Mucosa of stomach (tissue), 1 donor: ENCODE results near the gene RGSL1.
A peak's percentile ranks its signal among the peaks of the same experiment; 100 is the strongest.

ENCODE experiments used
- H3K27me3 ChIP-seq: one replicate; pipeline ENCODE4 v1.7.0; 2013; ENCODE audit warnings: mild to moderate bottlenecking, low read length; ENCODE audit not compliant: control insufficient read depth, insufficient read depth
- H3K36me3 ChIP-seq: one replicate; pipeline ENCODE4 v1.7.0; 2013; ENCODE audit warnings: low read length; ENCODE audit not compliant: control insufficient read depth, insufficient read depth
- H3K4me1 ChIP-seq: one replicate; pipeline ENCODE4 v1.7.0; 2013; ENCODE audit warnings: mild to moderate bottlenecking, low read length; ENCODE audit not compliant: control insufficient read depth, insufficient read depth
- H3K4me3 ChIP-seq: one replicate; pipeline ENCODE4 v1.7.0; 2013; ENCODE audit warnings: low read length
- H3K9ac ChIP-seq: one replicate; pipeline ENCODE4 v1.7.0; 2013; ENCODE audit warnings: mild to moderate bottlenecking, low read length, moderate library complexity
- H3K9me3 ChIP-seq: one replicate; pipeline ENCODE4 v1.7.0; 2013; ENCODE audit warnings: mild to moderate bottlenecking, low read length, moderate library complexity; ENCODE audit not compliant: control insufficient read depth
- donor health status: Pancreatic carcinoma.

Gene RGSL1

GRCh38 chr1:182584746-182585145 lies 134.8 kb downstream of the RGSL1 start:
- Histone ChIP-seq H3K9me3 (no peaks in the 10 kb centered on the region), H3K27me3 (no peaks in the 10 kb centered on the region), H3K4me1 (no peaks in the 10 kb centered on the region), H3K4me3 (no peak overlapping the region), H3K9ac (no peak overlapping the region), H3K36me3 (no peaks in the 10 kb centered on the region)

- Histone ChIP-seq H3K27me3 (no peaks in the 10 kb centered on the region), H3K4me1 (no peaks in the 10 kb centered on the region), H3K9ac (no peak overlapping the region), H3K36me3 (no peaks in the 10 kb centered on the region), H3K4me3 (no peak overlapping the region), H3K9me3 (no peaks in the 10 kb centered on the region)
Measured at GRCh38 chr1:182586380-182586779, 136.4 kb downstream of the RGSL1 start.

DNA sequence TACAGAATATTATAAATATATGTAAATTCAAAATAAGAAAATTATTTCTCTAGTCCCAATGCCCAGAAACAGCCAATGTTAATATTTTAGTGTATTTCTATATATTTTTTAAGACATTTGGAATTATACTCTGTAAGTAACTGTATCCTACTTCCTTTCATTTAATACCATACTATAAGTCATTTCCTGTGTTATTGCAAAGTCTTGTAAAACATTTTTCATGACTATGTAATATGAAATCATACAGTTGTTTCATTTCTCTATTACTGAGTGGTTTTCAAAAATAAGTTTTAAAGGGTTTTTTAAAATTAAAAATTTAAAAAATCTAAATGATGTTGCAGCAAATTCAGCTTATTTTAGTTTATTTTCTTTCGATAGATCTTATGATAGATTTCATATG lies 137.1 kb downstream of the RGSL1 start:
- Histone ChIP-seq H3K9me3 (no peaks in the 10 kb centered on the region), H3K36me3 (no peaks in the 10 kb centered on the region), H3K4me3 (no peak overlapping the region), H3K4me1 (no peaks in the 10 kb centered on the region), H3K9ac (no peak overlapping the region), H3K27me3 (no peaks in the 10 kb centered on the region)

GRCh38 chr1:182587666-182588499 lies 137.9 kb downstream of the RGSL1 start:
- H3K4me3 ChIP-seq, result peak overlapping the region; percentile 83
- H3K36me3 ChIP-seq, result no peaks in the 10 kb centered on the region
- peak overlapping the region; percentile 94 for H3K9ac ChIP-seq
- no peaks in the 10 kb centered on the region for H3K27me3 ChIP-seq
- H3K9me3 ChIP-seq, result no peaks in the 10 kb centered on the region
- no peaks in the 10 kb centered on the region for H3K4me1 ChIP-seq

DNA sequence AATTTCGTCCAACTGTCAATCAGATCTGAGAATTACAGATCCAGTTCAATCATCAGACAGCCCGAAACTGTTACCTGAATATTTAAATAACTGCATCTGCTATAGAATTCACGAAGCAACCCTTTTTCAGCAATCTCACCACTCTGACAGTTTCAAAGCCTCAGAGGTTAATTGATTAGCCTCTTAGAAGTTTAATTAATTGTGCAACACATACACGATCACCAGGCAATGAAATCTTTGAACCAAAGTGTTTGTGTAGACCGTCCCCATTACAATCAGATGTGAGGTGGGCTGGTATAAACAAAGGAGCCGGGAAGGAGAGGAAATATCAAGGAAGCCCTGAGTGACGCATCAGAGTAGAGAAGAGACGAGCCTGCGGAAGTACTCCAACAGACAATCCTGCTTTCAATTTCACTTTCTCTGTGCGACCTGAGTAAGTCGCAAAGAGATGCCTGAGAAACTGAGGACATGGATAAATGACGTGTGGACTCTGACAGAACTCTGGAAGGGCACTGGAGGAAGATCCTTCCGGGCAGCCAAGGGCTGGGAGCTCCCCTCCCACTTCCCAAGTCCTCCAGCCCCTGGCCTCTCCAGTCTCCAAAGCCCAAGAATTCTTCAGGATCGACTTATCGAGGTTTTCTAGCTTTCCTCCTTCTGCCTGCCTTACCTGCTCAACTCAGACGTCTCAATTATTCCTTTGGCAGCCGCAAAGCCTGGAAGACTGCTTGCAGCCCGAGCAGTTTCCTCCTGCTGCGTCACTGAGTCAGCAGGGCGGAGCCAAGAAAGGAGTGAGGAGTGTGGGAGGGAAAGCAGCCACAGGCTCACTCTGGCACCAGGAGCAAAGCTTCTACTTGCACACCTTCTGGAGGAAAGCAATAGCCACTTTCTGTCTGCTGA lies 138.8 kb downstream of the RGSL1 start, which contains the start of gene RNASEL:
TSS of gene RNASEL (minus strand) at position 757 of the 897 bp plus-strand sequence. CDS start 2,450 bp downstream, outside the sequence.
- H3K4me1 ChIP-seq, result no peaks in the 10 kb centered on the region
- H3K9me3 ChIP-seq, result no peaks in the 10 kb centered on the region
- peak within 1 kb of the TSS; percentile 83 for H3K4me3 ChIP-seq
- H3K27me3 ChIP-seq, result no peaks in the 10 kb centered on the region
- H3K9ac ChIP-seq, result peak within 1 kb of the TSS; percentile 94
- no peaks in the 10 kb centered on the region for H3K36me3 ChIP-seq

DNA sequence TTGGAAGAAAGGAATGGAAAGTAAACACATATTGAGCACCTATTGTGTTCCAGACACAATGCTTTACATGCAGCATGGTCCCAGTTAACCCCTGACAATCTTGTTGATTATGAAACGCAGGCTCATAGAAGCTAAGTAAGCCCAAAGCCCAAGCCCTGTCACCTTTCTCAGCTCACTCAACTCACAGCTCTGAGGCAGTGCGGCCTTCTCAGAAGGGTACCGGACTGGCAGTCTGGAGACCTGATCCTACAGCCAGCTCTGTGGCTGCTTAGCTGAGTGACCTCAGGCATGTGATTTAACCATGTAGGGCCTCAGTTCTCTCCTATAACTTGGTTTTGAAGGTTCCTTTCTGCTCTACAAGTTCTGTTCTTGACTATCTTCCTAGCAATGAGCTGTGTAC lies 139.6 kb downstream of the RGSL1 start:
- Histone ChIP-seq H3K9me3 (no peaks in the 10 kb centered on the region), H3K4me3 (no peak overlapping the region), H3K36me3 (no peaks in the 10 kb centered on the region), H3K27me3 (no peaks in the 10 kb centered on the region), H3K9ac (no peak overlapping the region), H3K4me1 (no peaks in the 10 kb centered on the region)

DNA sequence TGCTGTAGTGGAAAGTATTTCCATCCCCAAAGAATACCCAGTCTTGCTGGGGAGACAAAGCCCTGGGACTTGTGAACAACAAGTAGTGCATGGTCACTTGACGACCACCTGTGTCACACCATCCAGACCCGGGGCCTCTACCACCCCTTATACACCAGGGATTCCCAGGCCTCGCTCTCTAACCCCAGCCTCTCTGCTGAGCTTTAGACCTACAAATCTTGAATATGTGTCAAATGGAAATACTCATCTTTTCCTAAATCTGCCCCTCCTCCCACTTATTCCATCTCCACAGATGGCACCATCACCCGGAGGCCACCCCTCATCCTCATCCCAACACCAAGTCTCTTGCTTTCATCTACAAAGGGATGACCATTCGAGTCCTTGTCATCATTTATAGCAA lies 140.0 kb downstream of the RGSL1 start:
- H3K9ac ChIP-seq, result no peak overlapping the region
- H3K9me3 ChIP-seq, result no peaks in the 10 kb centered on the region
- H3K36me3 ChIP-seq, result no peaks in the 10 kb centered on the region
- H3K4me1 ChIP-seq, result no peaks in the 10 kb centered on the region
- H3K4me3 ChIP-seq, result no peak overlapping the region
- H3K27me3 ChIP-seq, result no peaks in the 10 kb centered on the region

GRCh38 chr1:182595641-182596240 lies 145.8 kb downstream of the RGSL1 start:
- peaks cover 17% of the 10 kb centered on the region for H3K4me1 ChIP-seq
- H3K9ac ChIP-seq, result no peak overlapping the region
- H3K36me3 ChIP-seq, result peaks cover 3% of the 10 kb centered on the region
- no peaks in the 10 kb centered on the region for H3K9me3 ChIP-seq
- no peak overlapping the region for H3K4me3 ChIP-seq
- no peaks in the 10 kb centered on the region for H3K27me3 ChIP-seq

- Histone ChIP-seq H3K4me1 (peaks cover 22% of the 10 kb centered on the region), H3K27me3 (no peaks in the 10 kb centered on the region), H3K9me3 (no peaks in the 10 kb centered on the region), H3K4me3 (no peak overlapping the region), H3K9ac (no peak overlapping the region), H3K36me3 (peaks cover 3% of the 10 kb centered on the region)
Measured at GRCh38 chr1:182596934-182597333, 147.0 kb downstream of the RGSL1 start.

GRCh38 chr1:182598296-182598695 lies 148.3 kb downstream of the RGSL1 start:
- Histone ChIP-seq H3K4me1 (peaks cover 28% of the 10 kb centered on the region), H3K4me3 (no peak overlapping the region), H3K9ac (no peak overlapping the region), H3K9me3 (no peaks in the 10 kb centered on the region), H3K36me3 (peaks cover 3% of the 10 kb centered on the region), H3K27me3 (no peaks in the 10 kb centered on the region)

- Histone ChIP-seq H3K36me3 (peaks cover 3% of the 10 kb centered on the region), H3K9me3 (no peaks in the 10 kb centered on the region), H3K27me3 (no peaks in the 10 kb centered on the region), H3K4me1 (peaks cover 37% of the 10 kb centered on the region), H3K4me3 (no peak overlapping the region), H3K9ac (no peak overlapping the region)
Measured at GRCh38 chr1:182599339-182599738, 149.4 kb downstream of the RGSL1 start.
